H1 (cell line): ENCODE data around the gene RIMBP2. TPM values are rescaled to one million over a fixed set of nuclear protein-coding genes. Genes with fewer than 3 reads are reported as not detected.

Experiments used
- HDAC2 ChIP-seq, 2 experiments: fragments of 300-600 bp in 1 of 2; sonication (generic) in 1 of 2; IDR thresholded peaks; 2 replicates each; pipeline ENCODE4 v1.6.1; 2011 to 2012; ENCODE audit warnings: low read depth in 2 of 2, low read length in 2 of 2, mild to moderate bottlenecking in 2 of 2, moderate library complexity in 2 of 2, borderline replicate concordance in 1 of 2, inconsistent platforms in 1 of 2
- HDAC6 ChIP-seq: IDR thresholded peaks from one replicate; pipeline ENCODE4 v1.7.1; 2012; ENCODE audit warnings: low read depth, mild to moderate bottlenecking, inconsistent platforms, low read length, moderate library complexity
- POLR2AphosphoS5 ChIP-seq: IDR thresholded peaks from 2 replicates; pipeline ENCODE4 v1.6.1; 2011; ENCODE audit warnings: low read depth, low read length
- SP1 ChIP-seq: IDR thresholded peaks from 2 replicates; pipeline ENCODE4 v1.6.1; 2011; ENCODE audit warnings: low read depth, low read length
- SP4 ChIP-seq: IDR thresholded peaks from 2 replicates; pipeline ENCODE4 v1.6.1; 2012; ENCODE audit warnings: low read length, inconsistent platforms
- TAF7 ChIP-seq: optimal IDR thresholded peaks from 2 replicates; pipeline ENCODE3; 2011; ENCODE audit warnings: low read depth, mild to moderate bottlenecking, inconsistent platforms, low read length, moderate library complexity, borderline replicate concordance
- polyA plus RNA-seq, 7 experiments: library from polyadenylated mRNA; depleted of rRNA in 3 of 7; stranded (reverse) in 5 of 7; unstranded in 2 of 7; fragments of >200 nt in 5 of 7; fragments of 200-250 nt in 2 of 7; gene quantifications; 1 replicate in 5 of 7; 2 replicates in 1 of 7; 4 replicates in 1 of 7; pipeline versions ENCODE4 v1.2.1 to v1.2.3, GENCODE V29; 2011 to 2013; ENCODE audit warnings: missing spikeins in 2 of 7, mixed read lengths in 2 of 7
- total RNA-seq: library from RNA; stranded (reverse); fragmentation: NEBNext Ultra II Directional; extraction: Animal tissue kit (Norgen Biotek cat#: 25700); gene quantifications from 2 replicates; pipeline ENCODE4 v1.2.1, GENCODE V29; 2021

The RIMBP2 gene
- total and polyA plus RNA-seq, 2 of the 8 experiments (the other 6 are each of a cell fraction or from before 2014, with no cell fraction given), result 0.18 to 0.65 TPM

DNA sequence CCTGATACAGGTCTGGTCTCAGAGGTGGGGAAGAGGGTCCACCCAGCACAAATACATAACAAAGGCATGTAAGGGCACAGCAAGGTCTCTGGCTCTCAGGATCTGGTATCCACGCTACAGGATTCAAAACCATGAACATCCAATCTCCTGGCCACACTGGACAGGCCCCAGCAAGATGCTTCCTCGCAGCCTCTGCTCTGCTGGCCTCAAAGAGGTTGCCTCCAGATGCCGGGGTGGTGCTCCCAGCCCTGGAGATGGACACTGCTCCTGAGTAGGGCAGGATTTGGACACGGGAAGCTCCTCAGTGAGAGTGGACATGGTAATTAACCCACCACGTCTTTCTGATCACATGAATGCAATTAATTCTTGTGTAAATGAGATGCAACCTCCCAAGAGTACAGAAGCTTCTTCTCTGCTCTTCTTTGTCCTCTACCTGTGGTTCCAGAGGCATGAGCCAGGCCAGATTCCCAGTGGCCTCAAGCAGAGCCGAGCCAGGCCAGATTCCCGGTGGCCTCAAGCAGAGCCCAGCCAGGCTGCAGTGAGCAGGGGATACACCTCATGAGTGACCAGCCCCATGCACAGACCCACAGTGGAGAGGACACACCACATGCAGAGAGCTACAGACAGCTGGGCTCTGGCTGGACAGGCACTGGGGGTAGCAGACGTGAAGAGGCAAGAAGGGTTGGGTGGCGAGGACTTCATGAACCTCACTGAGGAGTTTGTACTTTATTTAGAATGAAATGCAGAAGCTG is 192.1 kb downstream of the RIMBP2 start (continued):
- TF ChIP-seq POLR2AphosphoS5 (no peak), SP4 (no peak), SP1 (no peak), HDAC6 (no peak), HDAC2 (IDR thresholded peaks at IDR 0.05; ENCODE audit: borderline replicate concordance in 1 of 2, low read depth in 2 of 2, low read length in 2 of 2) (no peak), TAF7 (no peak)
